ENCODE data around the gene NPFFR1.
"Not testable (repeated sequence)": the region's sequence is repeated elsewhere in the genome, so short reads cannot be mapped to it uniquely, and the experiment has no call there.

NPFFR1 gene

GRCh38 chr10:70284542-70285475 lies 1.0 kb upstream of the NPFFR1 start:
- DNase-seq = no peak

- DNase-seq = no peak
Observed at GRCh38 chr10:70283071-70283444, 746 bp downstream of the NPFFR1 start.

- DNase-seq = no peak
Observed at GRCh38 chr10:70281609-70282008, 2.2 kb downstream of the NPFFR1 start.

GRCh38 chr10:70280099-70280498 lies 3.7 kb downstream of the NPFFR1 start:
- DNase-seq = no peak

- no peak for DNase-seq
Observed at GRCh38 chr10:70277396-70278030, 6.3 kb downstream of the NPFFR1 start.

GRCh38 chr10:70274643-70275042 lies 9.2 kb downstream of the NPFFR1 start:
- no peak for DNase-seq

GRCh38 chr10:70272925-70273316 lies 10.9 kb downstream of the NPFFR1 start:
- peak; percentile 12 for DNase-seq

- DNase-seq = no peak
Observed at GRCh38 chr10:70271996-70272924, 11.5 kb downstream of the NPFFR1 start.

- no peak for DNase-seq
Observed at GRCh38 chr10:70270952-70271351, 12.9 kb downstream of the NPFFR1 start.

- no peak for DNase-seq
Observed at GRCh38 chr10:70269741-70270140, 14.1 kb downstream of the NPFFR1 start.

- DNase-seq = no peak
Observed at GRCh38 chr10:70268376-70268775, 15.4 kb downstream of the NPFFR1 start.

- DNase-seq = no peak
Observed at GRCh38 chr10:70267161-70267933, 16.5 kb downstream of the NPFFR1 start.

GRCh38 chr10:70266701-70267100 lies 17.1 kb downstream of the NPFFR1 start:
- DNase-seq = no peak

GRCh38 chr10:70266056-70266455 lies 17.7 kb downstream of the NPFFR1 start:
- DNase-seq = no peak

GRCh38 chr10:70265032-70265689 lies 18.6 kb downstream of the NPFFR1 start:
- DNase-seq = no peak

- no peak for DNase-seq
Observed at GRCh38 chr10:70260734-70261133, 23.1 kb downstream of the NPFFR1 start.

- no peak for DNase-seq
Observed at GRCh38 chr10:70260259-70260658, 23.5 kb downstream of the NPFFR1 start.

- DNase-seq = no peak
Observed at GRCh38 chr10:70258216-70258615, 25.6 kb downstream of the NPFFR1 start.

GRCh38 chr10:70257816-70258215 lies 26.0 kb downstream of the NPFFR1 start:
- DNase-seq = not testable (repeated sequence)

- no peak for DNase-seq
Observed at GRCh38 chr10:70256463-70256862, 27.3 kb downstream of the NPFFR1 start.

All from KG1 (cell line).